GM18507 (cell line): ENCODE measurements around the gene NDUFA6.
"Not testable (repeated sequence)": the region's sequence is repeated elsewhere in the genome, so short reads cannot be mapped to it uniquely, and the experiment has no call there.

Source experiments
- DNase-seq: peaks from one replicate; pipeline ENCODE4 v3.0.0; 2011; ENCODE audit warnings: low read depth; ENCODE audit not compliant: insufficient read length; ENCODE audit errors: extremely low spot score
- FAIRE-seq: peaks from 2 replicates; lab custom pipeline; 2011; peaks lifted over from hg19 to GRCh38; lab: Jason Lieb, UNC

Gene NDUFA6

GRCh38 chr22:42073621-42074041, 16.9 kb downstream of the NDUFA6 start:
- no peak for FAIRE-seq
- DNase-seq = no peak

DNA sequence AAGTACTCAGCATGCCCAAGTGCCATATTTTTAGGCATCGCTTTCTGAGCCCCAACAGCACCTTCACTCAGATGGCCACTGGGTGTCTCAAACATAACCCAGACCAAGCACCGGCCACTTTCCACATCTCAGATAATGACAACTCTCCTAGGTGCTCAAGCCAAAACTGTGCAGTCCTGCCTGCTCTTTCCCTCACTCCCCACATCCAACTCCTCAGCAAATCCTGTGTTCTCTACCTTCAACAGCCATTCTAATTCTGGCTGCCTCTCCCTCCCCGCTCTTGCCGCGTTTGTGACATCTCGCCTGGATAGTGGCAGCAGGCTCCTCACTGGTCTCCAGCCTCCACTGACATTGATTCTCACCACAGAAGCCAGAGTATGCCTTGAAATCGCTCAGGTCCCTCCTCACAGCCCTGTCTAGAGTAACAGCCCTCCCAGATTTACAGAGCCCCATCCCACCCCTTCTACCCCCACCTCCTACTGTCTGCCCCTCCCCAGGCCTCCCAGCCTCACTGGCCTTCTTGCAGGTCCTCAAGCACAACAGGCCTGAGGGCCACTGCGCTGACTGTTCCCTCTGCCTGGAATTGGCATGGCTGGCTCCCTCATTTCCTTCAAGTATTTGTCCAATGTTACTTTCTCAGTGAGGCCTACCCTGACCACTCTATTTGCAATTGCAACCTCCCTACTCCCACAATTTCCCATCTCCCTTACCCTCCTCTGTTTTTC, 17.8 kb downstream of the NDUFA6 start:
- DNase-seq = no peak
- FAIRE-seq = no peak

GRCh38 chr22:42071508-42071907, 19.1 kb downstream of the NDUFA6 start:
- not testable (repeated sequence) for DNase-seq, FAIRE-seq

DNA sequence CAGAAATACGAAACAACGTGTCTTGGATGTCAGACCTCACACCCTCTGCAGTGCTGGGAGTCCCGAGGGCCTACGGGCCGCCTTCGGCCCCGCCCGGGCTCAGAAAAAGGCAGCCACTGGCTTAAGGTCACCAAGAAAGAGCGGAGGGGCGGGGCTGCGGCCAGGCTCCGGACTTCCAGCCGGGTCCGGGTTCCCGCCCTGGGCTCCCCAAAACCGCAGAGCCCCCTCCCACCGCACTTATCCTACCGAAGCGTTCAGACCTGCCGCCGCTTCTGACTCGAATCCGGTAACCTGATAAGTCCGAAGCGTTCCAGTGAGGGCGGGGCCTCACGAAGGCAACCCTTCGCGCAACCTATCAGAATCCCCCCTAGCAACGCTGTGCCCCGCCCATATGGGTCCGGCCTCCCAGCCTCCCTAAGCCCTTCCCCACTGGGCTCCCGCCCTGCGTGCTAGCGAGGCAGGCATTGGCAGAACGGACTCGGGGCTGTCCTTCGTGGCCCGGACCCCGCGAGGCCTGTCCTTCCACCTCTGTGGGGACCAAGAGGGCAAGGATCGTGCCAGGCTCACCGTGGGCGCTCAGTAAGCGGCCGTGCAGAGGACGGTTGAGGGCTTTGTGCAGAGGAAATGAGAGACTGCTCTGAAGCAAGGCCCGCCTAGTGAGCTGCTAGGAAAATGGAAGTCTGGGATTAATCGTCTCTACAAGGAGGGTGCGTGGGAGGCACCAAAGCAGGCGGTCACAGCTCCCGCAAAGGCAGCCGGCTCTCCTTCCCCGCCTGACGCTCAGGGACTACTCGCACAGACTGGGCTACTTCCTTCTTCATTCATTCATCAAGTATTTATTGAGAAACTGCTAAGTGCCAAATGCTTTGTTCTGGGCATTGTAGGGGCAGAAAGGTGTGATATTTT, 19.8 kb downstream of the NDUFA6 start, which contains the start of gene NAGA:
Gene NAGA (minus strand): TSS at position 296 of the 906 bp plus-strand sequence. CDS start 515 bp downstream, outside the sequence.
- DNase-seq (peak; percentile 87), FAIRE-seq (peak; percentile 99)

GRCh38 chr22:42069801-42070516, 20.6 kb downstream of the NDUFA6 start:
- DNase-seq (no peak), FAIRE-seq (no peak)

DNA sequence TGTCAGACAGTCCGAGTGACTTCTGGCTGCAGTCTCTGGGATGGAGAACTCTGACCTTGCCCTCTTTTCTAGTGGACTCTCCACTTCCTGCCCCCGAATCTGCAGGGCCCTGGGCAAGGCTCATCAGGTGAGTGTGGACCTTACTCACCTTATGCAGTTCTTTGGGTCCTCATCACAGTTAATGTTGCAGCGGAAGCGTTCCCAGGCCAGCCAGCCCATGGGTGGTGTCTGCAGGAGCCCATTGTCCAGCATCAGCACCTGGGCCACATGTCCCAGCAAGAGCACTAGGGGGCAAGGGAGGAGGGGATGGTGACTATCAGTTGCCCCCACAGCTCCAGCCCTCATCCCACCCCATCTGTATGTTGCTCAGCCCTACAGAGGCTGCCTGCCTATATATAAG, 22.3 kb downstream of the NDUFA6 start:
- DNase-seq (no peak), FAIRE-seq (no peak)

GRCh38 chr22:42067671-42068251, 22.8 kb downstream of the NDUFA6 start:
- FAIRE-seq = no peak
- no peak for DNase-seq

DNA sequence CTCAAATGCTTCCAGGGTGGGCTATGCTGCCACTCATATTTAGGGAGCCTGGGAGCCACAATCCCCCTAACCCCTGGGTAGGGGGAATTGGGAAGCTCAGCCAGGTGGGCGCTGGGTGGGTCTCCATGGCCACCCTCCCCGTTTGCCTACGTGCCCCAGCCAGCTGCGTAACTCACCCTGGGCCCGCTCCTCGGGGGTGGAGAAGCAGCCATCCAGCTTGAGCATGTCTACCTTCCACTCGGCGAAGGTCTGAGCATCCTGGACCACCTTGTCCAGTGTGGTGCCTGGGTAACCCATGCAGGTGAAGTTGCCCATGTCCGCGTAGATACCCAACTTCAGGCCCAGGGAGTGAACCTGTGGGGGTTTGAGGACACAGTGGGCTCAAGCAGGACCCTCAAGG, 23.6 kb downstream of the NDUFA6 start:
- no peak for DNase-seq
- no peak for FAIRE-seq

- DNase-seq (no peak), FAIRE-seq (no peak)
Measured at GRCh38 chr22:42066126-42066761, 24.3 kb downstream of the NDUFA6 start.

DNA sequence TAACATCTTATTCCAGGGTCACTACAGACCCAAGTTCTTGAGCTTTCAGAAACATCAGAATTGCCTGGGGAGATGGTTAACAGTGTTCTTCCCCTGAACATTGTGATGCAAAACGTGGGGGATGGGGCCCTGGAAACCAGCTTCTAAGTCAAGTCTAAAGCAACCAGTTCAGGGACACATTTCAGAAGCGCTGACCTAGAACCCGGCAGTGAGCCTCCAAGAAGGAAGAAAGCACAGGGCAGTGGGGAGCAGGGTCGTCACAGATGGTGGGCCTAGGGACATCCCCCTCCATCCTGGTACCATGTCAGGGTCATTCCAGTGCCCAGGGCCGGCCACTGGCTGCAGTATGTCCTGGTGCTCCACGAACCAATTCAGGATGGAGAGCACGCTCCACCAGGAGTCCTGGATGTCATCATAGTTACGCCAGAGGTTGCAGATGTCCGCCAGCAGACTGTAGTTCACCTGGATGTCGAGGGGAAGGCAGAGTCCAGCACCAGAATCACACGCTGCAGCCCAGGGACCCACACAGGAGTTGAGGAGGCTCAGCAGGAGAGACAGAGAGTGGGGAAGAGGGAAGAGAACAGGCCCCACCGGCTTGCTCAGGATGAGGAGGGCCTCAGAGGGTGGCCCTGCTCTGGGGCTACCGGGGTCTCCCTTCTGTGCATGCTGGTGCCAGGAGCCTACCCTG, 25.0 kb downstream of the NDUFA6 start:
- DNase-seq (no peak), FAIRE-seq (no peak)

DNA sequence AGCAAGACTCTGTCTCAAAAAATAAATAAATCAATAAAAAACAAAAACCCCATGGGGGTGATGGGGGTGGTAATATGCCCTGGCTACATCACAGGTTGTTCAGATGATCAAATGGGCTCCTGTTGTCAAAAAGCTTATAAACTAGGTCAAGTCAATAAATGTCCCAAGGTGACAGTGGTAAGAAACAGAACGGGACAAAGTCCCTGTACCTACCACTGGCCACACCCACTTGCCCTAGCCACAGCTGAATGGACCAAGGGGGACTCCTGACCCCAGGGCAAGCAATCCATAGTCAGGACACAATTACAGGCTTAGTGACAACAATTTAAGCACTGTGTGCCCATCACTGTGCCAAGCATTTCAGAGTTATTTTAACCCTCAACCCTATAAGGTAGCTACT, 25.9 kb downstream of the NDUFA6 start:
- FAIRE-seq = no peak
- DNase-seq = no peak

DNA sequence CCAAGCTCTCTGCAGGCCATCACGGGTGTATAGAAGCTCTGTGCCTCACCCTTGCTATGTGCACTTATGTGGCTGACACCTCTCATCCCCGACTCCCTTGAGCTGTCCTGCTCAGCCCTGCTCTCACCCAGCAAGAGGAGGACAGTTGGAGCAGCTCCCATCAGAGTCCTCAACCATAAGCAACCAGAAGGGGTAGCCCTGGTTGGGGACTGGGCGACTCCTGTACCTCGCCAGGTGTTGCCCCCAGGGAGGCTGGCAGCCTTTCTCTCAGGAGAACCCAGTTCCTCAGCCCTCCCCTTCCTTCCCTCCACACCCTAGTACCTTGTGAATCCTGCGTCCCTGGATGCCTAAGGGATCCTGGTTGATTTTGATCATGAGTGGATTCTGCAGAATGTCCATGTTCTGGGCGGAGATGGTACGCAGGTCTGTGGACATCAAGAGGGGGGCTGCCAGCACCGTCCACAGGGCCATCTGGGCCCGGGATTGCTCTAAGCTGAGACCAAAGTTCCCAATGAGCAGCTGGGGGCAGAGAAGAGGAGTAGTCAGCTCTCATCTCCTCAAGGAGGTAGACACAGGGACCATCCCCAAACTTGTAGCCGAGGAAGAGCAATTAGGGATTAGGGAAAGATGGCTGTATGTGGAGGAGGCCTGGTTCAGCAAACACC, 27.9 kb downstream of the NDUFA6 start:
- DNase-seq (no peak), FAIRE-seq (no peak)

DNA sequence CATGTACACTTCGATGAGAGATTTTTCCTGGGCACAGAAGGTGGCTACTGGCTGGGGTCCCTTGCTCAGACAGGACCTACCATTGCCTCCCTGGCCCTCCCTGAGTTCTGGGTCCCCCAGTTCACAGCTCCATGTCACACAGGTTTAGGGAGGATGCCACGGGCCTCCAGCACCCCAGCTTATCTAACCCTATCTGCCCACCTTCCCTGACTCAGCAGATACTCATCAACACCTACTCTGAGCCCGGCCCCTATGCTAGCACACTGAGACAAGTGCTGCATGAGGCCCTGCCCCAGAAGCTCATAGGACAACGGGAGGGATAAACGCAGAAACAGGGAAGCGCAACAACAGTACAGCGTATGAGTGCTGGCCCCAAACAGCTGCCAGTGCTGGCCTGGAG, 29.5 kb downstream of the NDUFA6 start:
- DNase-seq (no peak), FAIRE-seq (no peak)

DNA sequence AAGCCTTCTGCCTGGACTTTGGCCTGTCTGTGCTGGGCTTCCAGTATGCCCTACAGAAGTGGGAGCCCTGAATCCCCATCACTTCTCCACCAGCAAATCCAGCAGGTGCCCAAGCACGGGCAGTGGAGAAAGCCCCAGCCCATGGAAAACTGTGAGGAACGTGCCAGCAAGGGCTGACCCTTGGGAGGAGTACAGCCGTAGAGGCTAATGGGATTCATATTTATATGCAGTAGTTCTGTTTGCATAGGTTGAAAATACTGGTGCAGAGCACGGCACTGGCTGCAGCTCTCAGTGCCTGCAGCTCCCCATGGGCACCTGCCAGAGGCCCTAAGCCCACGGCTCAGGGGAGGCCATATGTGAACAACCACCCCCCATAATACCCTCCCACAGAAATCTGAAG, 30.1 kb downstream of the NDUFA6 start:
- DNase-seq (no peak), FAIRE-seq (no peak)

- no peak for DNase-seq
- FAIRE-seq = peak; percentile 31
Measured at GRCh38 chr22:42056757-42057511, 33.6 kb downstream of the NDUFA6 start.

GRCh38 chr22:42052765-42053164, 37.8 kb downstream of the NDUFA6 start:
- no peak for FAIRE-seq
- DNase-seq = no peak

GRCh38 chr22:42050641-42051180, 39.9 kb downstream of the NDUFA6 start:
- no peak for FAIRE-seq
- DNase-seq = no peak
